GM12874 (cell line): ENCODE results near the gene C2orf15.

Experiments
- CTCF ChIP-seq: IDR thresholded peaks from 2 replicates; pipeline ENCODE4 v1.5.1; 2011; ENCODE audit warnings: low read depth, mild to moderate bottlenecking, control low read depth, low read length, moderate library complexity; ENCODE audit not compliant: insufficient read depth

Gene C2orf15

GRCh38 chr2:99171377-99172140 is 30.1 kb downstream of the C2orf15 start:
- TF ChIP-seq CTCF = no peak

GRCh38 chr2:99180755-99181623 is 39.5 kb downstream of the C2orf15 start, which contains the start of the genes MITD1 and MRPL30:
TSS of gene MITD1 (minus strand) at chr2:99181058. CDS start at chr2:99180981, 77 bp downstream.
TSS of gene MRPL30 (plus strand) at chr2:99181184. CDS start at chr2:99186204, 5,020 bp downstream.
- no peak for TF ChIP-seq CTCF

DNA sequence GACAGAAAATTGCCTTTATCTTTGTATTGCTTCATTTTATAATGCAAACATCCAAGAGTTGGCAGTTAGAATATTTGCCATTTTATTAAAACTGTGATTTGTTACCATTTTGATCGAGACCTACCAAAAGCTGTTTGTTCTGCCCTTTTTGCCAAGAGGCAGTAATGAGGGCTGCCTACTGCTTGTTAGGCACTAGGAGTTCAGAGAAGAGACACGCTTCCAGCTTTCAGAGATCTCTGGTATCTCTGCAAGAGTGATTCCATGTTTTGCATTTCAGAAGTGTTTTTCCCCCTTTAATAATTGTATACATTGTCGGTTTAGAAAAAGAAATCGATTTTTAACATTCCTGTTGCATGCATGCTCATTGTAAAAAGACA is 40.1 kb downstream of the C2orf15 start:
- TF ChIP-seq CTCF = no peak

GRCh38 chr2:99183025-99183424 is 41.5 kb downstream of the C2orf15 start:
- TF ChIP-seq CTCF = no peak

DNA sequence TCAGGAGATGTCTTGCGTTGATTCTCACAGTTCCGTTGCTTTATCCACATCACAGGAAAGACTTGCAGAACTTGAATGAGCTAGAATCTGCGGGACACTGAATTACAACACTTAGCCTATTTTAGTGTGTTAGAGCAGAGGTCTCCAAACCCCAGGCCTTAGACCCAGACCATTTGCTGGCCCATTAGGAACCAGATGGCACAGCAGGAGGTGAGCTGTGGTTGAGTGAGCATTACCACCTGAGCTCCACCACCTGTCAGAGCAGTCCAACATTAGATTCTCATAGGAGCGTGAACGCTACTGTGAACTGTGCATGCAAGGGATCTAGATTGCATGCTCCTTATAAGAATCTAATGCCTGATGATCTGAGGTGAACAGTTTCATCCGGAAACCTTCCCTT is 43.3 kb downstream of the C2orf15 start:
- TF ChIP-seq CTCF = no peak

GRCh38 chr2:99187011-99187410 is 45.5 kb downstream of the C2orf15 start:
- no peak for TF ChIP-seq CTCF

GRCh38 chr2:99188357-99188756 is 46.9 kb downstream of the C2orf15 start:
- no peak for TF ChIP-seq CTCF
